Measurements from ENCODE around the gene CNTN4.

The CNTN4 gene

GRCh38 chr3:2823031-2823430 lies 724.4 kb downstream of the CNTN4 start:
- Histone ChIP-seq H3K9me3 (replicated peaks; ENCODE audit: insufficient read depth, low read length) (no peaks in the 10 kb centered on the region), H3K79me2 (ENCODE audit: low read length) (no peaks in the 10 kb centered on the region), H3K9ac (ENCODE audit: low read length) (no peak overlapping the region), H2AFZ (ENCODE audit: low read length) (no peak overlapping the region), H3K4me1 (ENCODE audit: low read length) (no peaks in the 10 kb centered on the region), H3K36me3 (replicated peaks; ENCODE audit: insufficient read depth, low read length) (no peaks in the 10 kb centered on the region), H4K20me1 (ENCODE audit: insufficient read depth, low read length) (no peaks in the 10 kb centered on the region), H3K27ac (ENCODE audit: low read length) (no peak overlapping the region), H3K27me3 (replicated peaks; ENCODE audit: insufficient read depth, low read length) (no peaks in the 10 kb centered on the region), H3F3A (ENCODE audit: insufficient read depth, low read length) (no peaks in the 10 kb centered on the region), H3K4me2 (ENCODE audit: low read depth, low read length) (no peak overlapping the region), H3K9me2 (replicated peaks; ENCODE audit: insufficient read depth, low read length) (no peaks in the 10 kb centered on the region), H3K4me3 (ENCODE audit: low read length) (no peak overlapping the region)
- TF ChIP-seq EZH2phosphoT487 (IDR thresholded peaks at IDR 0.05; ENCODE audit: low read length) = no peak
- TF ChIP-seq EZH2 (optimal IDR thresholded peaks at IDR 0.05; ENCODE audit: low read depth, low read length) = no peak
- TF ChIP-seq, protein P1, sequence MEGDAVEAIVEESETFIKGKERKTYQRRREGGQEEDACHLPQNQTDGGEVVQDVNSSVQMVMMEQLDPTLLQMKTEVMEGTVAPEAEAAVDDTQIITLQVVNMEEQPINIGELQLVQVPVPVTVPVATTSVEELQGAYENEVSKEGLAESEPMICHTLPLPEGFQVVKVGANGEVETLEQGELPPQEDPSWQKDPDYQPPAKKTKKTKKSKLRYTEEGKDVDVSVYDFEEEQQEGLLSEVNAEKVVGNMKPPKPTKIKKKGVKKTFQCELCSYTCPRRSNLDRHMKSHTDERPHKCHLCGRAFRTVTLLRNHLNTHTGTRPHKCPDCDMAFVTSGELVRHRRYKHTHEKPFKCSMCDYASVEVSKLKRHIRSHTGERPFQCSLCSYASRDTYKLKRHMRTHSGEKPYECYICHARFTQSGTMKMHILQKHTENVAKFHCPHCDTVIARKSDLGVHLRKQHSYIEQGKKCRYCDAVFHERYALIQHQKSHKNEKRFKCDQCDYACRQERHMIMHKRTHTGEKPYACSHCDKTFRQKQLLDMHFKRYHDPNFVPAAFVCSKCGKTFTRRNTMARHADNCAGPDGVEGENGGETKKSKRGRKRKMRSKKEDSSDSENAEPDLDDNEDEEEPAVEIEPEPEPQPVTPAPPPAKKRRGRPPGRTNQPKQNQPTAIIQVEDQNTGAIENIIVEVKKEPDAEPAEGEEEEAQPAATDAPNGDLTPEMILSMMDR (IDR thresholded peaks at IDR 0.05; ENCODE audit: low read length) = no peak
- no peak for DNase-seq

GRCh38 chr3:2823437-2824211 lies 725.0 kb downstream of the CNTN4 start:
- Histone ChIP-seq H3K9me2 (replicated peaks; ENCODE audit: insufficient read depth, low read length) (no peaks in the 10 kb centered on the region), H3K4me2 (ENCODE audit: low read depth, low read length) (no peak overlapping the region), H4K20me1 (ENCODE audit: insufficient read depth, low read length) (no peaks in the 10 kb centered on the region), H3K9me3 (replicated peaks; ENCODE audit: insufficient read depth, low read length) (no peaks in the 10 kb centered on the region), H3K27me3 (replicated peaks; ENCODE audit: insufficient read depth, low read length) (no peaks in the 10 kb centered on the region), H3K36me3 (replicated peaks; ENCODE audit: insufficient read depth, low read length) (no peaks in the 10 kb centered on the region), H3F3A (ENCODE audit: insufficient read depth, low read length) (no peaks in the 10 kb centered on the region), H3K9ac (ENCODE audit: low read length) (no peak overlapping the region), H3K4me1 (ENCODE audit: low read length) (no peaks in the 10 kb centered on the region), H3K4me3 (ENCODE audit: low read length) (no peak overlapping the region), H2AFZ (ENCODE audit: low read length) (no peak overlapping the region), H3K79me2 (ENCODE audit: low read length) (no peaks in the 10 kb centered on the region), H3K27ac (ENCODE audit: low read length) (no peak overlapping the region)
- no peak for DNase-seq
- TF ChIP-seq EZH2 (optimal IDR thresholded peaks at IDR 0.05; ENCODE audit: low read depth, low read length) = no peak

GRCh38 chr3:2826036-2826435 lies 727.4 kb downstream of the CNTN4 start:
- Histone ChIP-seq H3K9me3 (replicated peaks; ENCODE audit: insufficient read depth, low read length) (no peaks in the 10 kb centered on the region), H3K36me3 (replicated peaks; ENCODE audit: insufficient read depth, low read length) (no peaks in the 10 kb centered on the region), H4K20me1 (ENCODE audit: insufficient read depth, low read length) (no peaks in the 10 kb centered on the region), H3K9me2 (replicated peaks; ENCODE audit: insufficient read depth, low read length) (no peaks in the 10 kb centered on the region), H3K9ac (ENCODE audit: low read length) (no peak overlapping the region), H3K4me2 (ENCODE audit: low read depth, low read length) (no peak overlapping the region), H3K4me3 (ENCODE audit: low read length) (no peak overlapping the region), H3F3A (ENCODE audit: insufficient read depth, low read length) (no peaks in the 10 kb centered on the region), H3K79me2 (ENCODE audit: low read length) (no peaks in the 10 kb centered on the region), H2AFZ (ENCODE audit: low read length) (no peak overlapping the region), H3K27me3 (replicated peaks; ENCODE audit: insufficient read depth, low read length) (no peaks in the 10 kb centered on the region), H3K4me1 (ENCODE audit: low read length) (no peaks in the 10 kb centered on the region), H3K27ac (ENCODE audit: low read length) (no peak overlapping the region)
- DNase-seq = no peak
- TF ChIP-seq EZH2phosphoT487 (IDR thresholded peaks at IDR 0.05; ENCODE audit: low read length) (no peak), EZH2 (optimal IDR thresholded peaks at IDR 0.05; ENCODE audit: low read depth, low read length) (no peak)
- TF ChIP-seq, protein P1 (IDR thresholded peaks at IDR 0.05; ENCODE audit: low read length) = no peak

DNA sequence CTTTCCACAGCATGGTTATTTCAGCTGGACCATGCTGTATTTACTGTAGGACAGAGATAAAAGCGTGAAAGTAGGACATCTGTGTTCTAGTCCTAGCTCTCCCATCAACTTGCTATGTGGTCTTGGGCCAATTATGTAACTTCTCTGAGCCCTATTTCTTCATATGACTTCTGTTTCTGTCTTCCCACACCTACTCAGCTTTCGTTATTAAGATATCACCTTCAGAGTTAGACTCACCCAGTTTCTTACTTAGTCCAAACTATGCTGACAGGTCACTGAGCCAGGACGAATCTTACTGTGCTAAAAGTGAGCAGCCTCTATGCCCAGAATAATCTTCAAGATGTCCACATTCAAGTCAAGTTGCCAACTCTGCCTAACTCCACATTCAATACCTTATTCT lies 727.8 kb downstream of the CNTN4 start:
- Histone ChIP-seq H3K4me3 (ENCODE audit: low read length) (no peak overlapping the region), H3K79me2 (ENCODE audit: low read length) (no peaks in the 10 kb centered on the region), H3F3A (ENCODE audit: insufficient read depth, low read length) (no peaks in the 10 kb centered on the region), H3K4me1 (ENCODE audit: low read length) (no peaks in the 10 kb centered on the region), H3K9me2 (replicated peaks; ENCODE audit: insufficient read depth, low read length) (no peaks in the 10 kb centered on the region), H3K36me3 (replicated peaks; ENCODE audit: insufficient read depth, low read length) (no peaks in the 10 kb centered on the region), H3K9ac (ENCODE audit: low read length) (no peak overlapping the region), H3K9me3 (replicated peaks; ENCODE audit: insufficient read depth, low read length) (no peaks in the 10 kb centered on the region), H3K27me3 (replicated peaks; ENCODE audit: insufficient read depth, low read length) (no peaks in the 10 kb centered on the region), H3K27ac (ENCODE audit: low read length) (no peak overlapping the region), H4K20me1 (ENCODE audit: insufficient read depth, low read length) (no peaks in the 10 kb centered on the region), H2AFZ (ENCODE audit: low read length) (no peak overlapping the region), H3K4me2 (ENCODE audit: low read depth, low read length) (no peak overlapping the region)
- TF ChIP-seq EZH2phosphoT487 (IDR thresholded peaks at IDR 0.05; ENCODE audit: low read length) (no peak), EZH2 (optimal IDR thresholded peaks at IDR 0.05; ENCODE audit: low read depth, low read length) (no peak)
- no peak for DNase-seq
